HFFc6 (cell line): Measurements from ENCODE around the gene TCP11. TPM values are rescaled to one million over a fixed set of nuclear protein-coding genes. Genes with fewer than 3 reads are reported as not detected.

ENCODE experiments used
- DNase-seq: peaks from one replicate; pipeline ENCODE4 v3.0.0-alpha.2; 2018
- H3K27ac Mint-ChIP-seq: 2 replicates; pipeline ENCODE4 v1.8.0; 2020; ENCODE audit warnings: mild to moderate bottlenecking, mixed read lengths
- H3K27me3 Mint-ChIP-seq: 2 replicates; pipeline ENCODE4 v1.8.0; 2021; ENCODE audit warnings: mild to moderate bottlenecking, moderate library complexity, mixed read lengths; ENCODE audit not compliant: insufficient read depth
- H3K36me3 Mint-ChIP-seq: 2 replicates; pipeline ENCODE4 v1.8.0; 2021; ENCODE audit warnings: low read depth, mixed read lengths
- H3K4me1 Mint-ChIP-seq: 2 replicates; pipeline ENCODE4 v1.8.0; 2020; ENCODE audit warnings: low read depth, mixed read lengths
- H3K4me3 Mint-ChIP-seq: 2 replicates; pipeline ENCODE4 v1.8.0; 2020; ENCODE audit warnings: mild to moderate bottlenecking, moderate library complexity, mixed read lengths
- H3K9me3 Mint-ChIP-seq: 2 replicates; pipeline ENCODE4 v1.8.0; 2020; ENCODE audit warnings: mild to moderate bottlenecking, mixed read lengths
- total RNA-seq, 6 experiments: library from RNA; stranded (reverse); fragmentation: NEBNext Ultra II Directional; extraction: Animal tissue kit (Norgen Biotek cat#: 25700); gene quantifications; 2 replicates in 1 of 6; 3 replicates in 5 of 6; pipeline ENCODE4 v1.2.3, GENCODE V29; 2021
- TF ChIP-seq, protein P1 (sequence below): fragments of 200-600 bp; sonication (generic); IDR thresholded peaks from 2 replicates; pipeline ENCODE4 v1.5.0; 2021; ENCODE audit warnings: antibody characterized with exemption, mild to moderate bottlenecking

The TCP11 gene
- total RNA-seq, 6 experiments from 2014 or later = 0.31 to 0.70 (median 0.37) TPM

DNA sequence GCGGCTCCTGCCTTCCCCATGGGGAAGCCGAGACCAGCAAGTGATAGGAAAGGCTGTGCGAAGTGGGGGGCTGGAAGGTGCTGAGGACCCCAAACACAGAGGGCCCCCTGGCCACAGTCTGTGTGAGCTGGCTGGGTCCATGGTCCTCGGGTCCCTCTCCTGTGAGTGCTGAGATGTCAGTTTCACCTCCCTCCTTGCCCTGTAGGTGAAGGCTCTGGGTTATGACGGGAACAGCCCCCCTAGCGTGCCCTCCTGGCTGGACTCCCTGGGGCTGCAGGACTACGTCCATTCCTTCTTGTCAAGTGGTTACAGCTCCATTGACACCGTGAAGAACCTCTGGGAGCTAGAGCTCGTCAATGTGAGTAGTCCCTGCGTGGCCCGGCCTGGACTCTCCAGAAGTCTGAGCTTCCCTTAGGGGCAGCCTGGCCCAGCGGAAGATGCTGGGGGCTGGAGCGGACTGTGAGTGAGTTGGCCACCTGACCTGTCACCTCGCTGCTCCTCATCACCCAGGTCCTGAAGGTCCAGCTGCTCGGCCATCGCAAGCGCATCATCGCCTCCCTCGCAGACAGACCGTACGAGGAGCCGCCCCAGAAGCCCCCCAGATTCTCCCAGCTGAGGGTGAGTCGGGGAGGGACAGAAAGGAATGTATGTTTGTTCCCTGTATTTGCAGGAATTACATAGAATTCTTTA lies 61.7 kb downstream of the TCP11 start:
- TF ChIP-seq, protein P1, sequence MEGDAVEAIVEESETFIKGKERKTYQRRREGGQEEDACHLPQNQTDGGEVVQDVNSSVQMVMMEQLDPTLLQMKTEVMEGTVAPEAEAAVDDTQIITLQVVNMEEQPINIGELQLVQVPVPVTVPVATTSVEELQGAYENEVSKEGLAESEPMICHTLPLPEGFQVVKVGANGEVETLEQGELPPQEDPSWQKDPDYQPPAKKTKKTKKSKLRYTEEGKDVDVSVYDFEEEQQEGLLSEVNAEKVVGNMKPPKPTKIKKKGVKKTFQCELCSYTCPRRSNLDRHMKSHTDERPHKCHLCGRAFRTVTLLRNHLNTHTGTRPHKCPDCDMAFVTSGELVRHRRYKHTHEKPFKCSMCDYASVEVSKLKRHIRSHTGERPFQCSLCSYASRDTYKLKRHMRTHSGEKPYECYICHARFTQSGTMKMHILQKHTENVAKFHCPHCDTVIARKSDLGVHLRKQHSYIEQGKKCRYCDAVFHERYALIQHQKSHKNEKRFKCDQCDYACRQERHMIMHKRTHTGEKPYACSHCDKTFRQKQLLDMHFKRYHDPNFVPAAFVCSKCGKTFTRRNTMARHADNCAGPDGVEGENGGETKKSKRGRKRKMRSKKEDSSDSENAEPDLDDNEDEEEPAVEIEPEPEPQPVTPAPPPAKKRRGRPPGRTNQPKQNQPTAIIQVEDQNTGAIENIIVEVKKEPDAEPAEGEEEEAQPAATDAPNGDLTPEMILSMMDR = no peak
- Mint-ChIP-seq H3K4me3 (no peak overlapping the region), H3K36me3 (no peaks in the 10 kb centered on the region), H3K27me3 (peaks cover 7% of the 10 kb centered on the region), H3K27ac (no peak overlapping the region), H3K9me3 (no peaks in the 10 kb centered on the region), H3K4me1 (peaks cover 12% of the 10 kb centered on the region)
- DNase-seq = no peak

DNA sequence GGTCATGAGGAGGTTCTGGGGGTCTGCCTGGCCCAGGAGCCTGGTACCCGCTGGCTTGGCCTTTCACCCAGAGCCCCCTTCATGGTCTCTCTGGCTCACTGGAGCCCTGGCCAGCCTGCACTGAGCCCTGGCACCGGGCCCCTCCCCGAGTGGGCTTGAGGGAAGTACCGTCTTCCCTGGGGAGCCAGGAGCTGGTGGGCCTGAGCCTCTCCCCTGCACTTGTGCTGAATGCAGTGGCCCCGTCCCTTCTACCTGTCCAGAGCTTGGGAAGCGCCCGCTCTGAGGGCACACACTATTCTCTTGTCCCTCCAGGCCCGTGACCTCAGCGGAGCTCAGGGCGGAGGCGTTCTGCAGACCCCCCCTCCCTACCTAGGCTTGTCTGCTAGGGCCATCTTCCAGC lies 62.2 kb downstream of the TCP11 start:
- no peak for DNase-seq
- TF ChIP-seq, protein P1 = no peak
- H3K4me1 Mint-ChIP-seq = peaks cover 12% of the 10 kb centered on the region
- peaks cover 7% of the 10 kb centered on the region for H3K27me3 Mint-ChIP-seq
- H3K4me3 Mint-ChIP-seq = no peak overlapping the region
- H3K27ac Mint-ChIP-seq = no peak overlapping the region
- H3K9me3 Mint-ChIP-seq = no peaks in the 10 kb centered on the region
- no peaks in the 10 kb centered on the region for H3K36me3 Mint-ChIP-seq

DNA sequence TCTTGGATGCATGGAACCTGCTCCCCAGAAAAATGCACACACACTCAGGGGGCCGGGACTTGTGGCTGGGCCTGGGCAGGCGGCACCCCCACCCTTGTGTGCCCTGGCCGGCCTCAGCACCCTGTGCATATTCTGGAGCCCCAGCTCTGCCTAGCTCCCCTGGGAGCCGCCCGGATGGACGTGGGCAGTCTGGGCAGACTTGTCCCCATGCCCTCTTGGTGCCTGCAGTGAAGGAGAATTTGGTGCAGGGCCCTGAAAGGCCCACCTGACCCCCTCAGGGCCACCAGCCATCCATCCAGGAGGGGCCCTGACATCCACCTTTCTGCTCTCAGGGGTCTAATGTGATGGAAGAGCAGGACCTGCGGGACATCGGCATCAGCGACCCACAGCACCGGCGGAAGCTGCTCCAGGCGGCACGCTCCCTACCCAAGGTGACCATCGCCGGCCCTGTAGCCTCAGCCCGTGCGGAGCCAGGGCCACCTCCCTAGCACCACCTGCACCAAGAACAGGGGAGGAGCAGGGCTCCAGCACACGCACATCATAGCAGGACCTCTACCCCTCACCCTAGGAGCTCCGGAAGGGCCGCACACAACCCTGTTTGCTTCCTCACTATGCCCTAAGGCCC lies 62.8 kb downstream of the TCP11 start:
- TF ChIP-seq, protein P1 = no peak
- H3K4me3 Mint-ChIP-seq = no peak overlapping the region
- peaks cover 12% of the 10 kb centered on the region for H3K4me1 Mint-ChIP-seq
- no peaks in the 10 kb centered on the region for H3K9me3 Mint-ChIP-seq
- H3K36me3 Mint-ChIP-seq = no peaks in the 10 kb centered on the region
- peaks cover 6% of the 10 kb centered on the region for H3K27me3 Mint-ChIP-seq
- no peak for DNase-seq
- H3K27ac Mint-ChIP-seq = no peak overlapping the region

DNA sequence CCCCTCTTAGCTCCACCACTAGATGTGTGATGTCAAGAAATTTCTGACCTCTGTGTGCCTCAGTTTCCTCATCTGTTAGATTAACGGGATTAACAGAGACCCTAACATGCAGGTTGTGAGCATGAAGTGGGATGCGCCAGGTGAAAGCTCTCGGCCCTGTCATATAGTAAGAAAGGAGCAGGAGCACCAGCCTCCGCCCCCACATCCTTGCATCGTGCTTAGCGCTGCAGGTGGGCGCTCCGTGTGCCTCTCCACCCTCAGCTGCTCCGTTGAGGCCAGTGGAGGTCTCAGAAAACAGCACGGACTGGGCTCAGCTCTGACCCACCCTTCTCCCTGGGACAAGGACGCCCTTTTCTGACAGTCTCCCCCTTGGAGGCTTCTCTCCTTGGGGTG lies 63.4 kb downstream of the TCP11 start:
- no peaks in the 10 kb centered on the region for H3K36me3 Mint-ChIP-seq
- no peak for DNase-seq
- H3K4me3 Mint-ChIP-seq = no peak overlapping the region
- peaks cover 12% of the 10 kb centered on the region for H3K4me1 Mint-ChIP-seq
- H3K9me3 Mint-ChIP-seq = no peaks in the 10 kb centered on the region
- TF ChIP-seq, protein P1 = no peak
- H3K27me3 Mint-ChIP-seq = peaks cover 5% of the 10 kb centered on the region
- no peak overlapping the region for H3K27ac Mint-ChIP-seq

DNA sequence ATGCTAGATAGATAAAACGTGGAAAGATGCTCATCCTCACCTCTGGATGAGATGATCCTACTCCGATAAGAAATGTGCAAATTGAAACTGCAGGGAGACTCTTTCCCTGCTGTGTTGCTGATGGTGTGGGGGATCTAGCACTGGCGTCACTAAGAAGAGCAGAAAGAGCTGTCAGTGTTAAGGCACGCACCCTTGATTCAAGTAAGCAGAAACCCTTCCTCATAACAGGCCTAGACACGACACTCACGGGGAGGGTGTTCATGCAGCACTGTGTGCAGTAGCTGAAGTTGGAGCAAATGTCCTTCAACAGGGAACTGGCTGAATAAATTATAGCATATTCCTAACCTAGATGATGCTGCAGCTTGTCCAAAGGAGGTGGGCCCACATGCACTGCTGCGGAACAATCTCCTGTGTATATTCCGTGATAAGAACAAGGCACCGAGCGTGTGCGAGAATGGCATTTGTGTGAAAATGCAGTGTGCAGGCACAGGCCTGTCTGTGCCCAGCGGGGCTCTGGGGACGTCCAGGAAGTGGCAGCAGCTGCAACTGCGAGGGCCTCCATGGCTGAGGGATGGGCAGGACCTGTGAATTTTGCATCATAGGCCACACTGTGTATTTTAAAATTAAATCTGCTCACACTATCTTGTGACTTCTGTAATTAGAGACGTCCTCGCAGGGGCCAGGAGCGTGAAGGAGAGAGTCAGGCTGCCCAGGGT lies 64.0 kb downstream of the TCP11 start:
- Mint-ChIP-seq H3K9me3 (no peaks in the 10 kb centered on the region), H3K4me1 (peaks cover 12% of the 10 kb centered on the region)

More for the DNA sequence above, 64.0 kb downstream of the TCP11 start:
- DNase-seq = no peak
- Mint-ChIP-seq H3K4me3 (no peak overlapping the region), H3K36me3 (no peaks in the 10 kb centered on the region), H3K27ac (no peak overlapping the region), H3K27me3 (peaks cover 5% of the 10 kb centered on the region)
- TF ChIP-seq, protein P1 = no peak
